Glomerular endothelial cell (primary cell): ENCODE data around the gene AKAP9. TPM values are rescaled to one million over a fixed set of nuclear protein-coding genes. Genes with fewer than 3 reads are reported as not detected.
"Not testable (repeated sequence)": the region's sequence is repeated elsewhere in the genome, so short reads cannot be mapped to it uniquely, and the experiment has no call there.

ENCODE experiments used
- DNase-seq: peaks from one replicate; pipeline ENCODE4 v3.0.0-alpha.2; 2011; ENCODE audit warnings: low read depth, low spot score; ENCODE audit errors: extremely low read depth
- total RNA-seq: library from RNA; depleted of rRNA; stranded (reverse); fragments of >200 nt; gene quantifications from 2 replicates; pipeline ENCODE4 v1.2.3, GENCODE V29; 2015

Gene AKAP9
- total RNA-seq, 1 donor from 2014 or later = 37.7 TPM

GRCh38 chr7:91999631-92000565, 59.2 kb downstream of the AKAP9 start:
- DNase-seq = no peak

- DNase-seq = no peak
Observed at GRCh38 chr7:92002720-92003119, 62.1 kb downstream of the AKAP9 start.

GRCh38 chr7:92006046-92006445, 65.4 kb downstream of the AKAP9 start:
- DNase-seq = no peak

GRCh38 chr7:92010215-92010614, 69.6 kb downstream of the AKAP9 start:
- DNase-seq = no peak

GRCh38 chr7:92013611-92014010, 72.9 kb downstream of the AKAP9 start:
- no peak for DNase-seq

- DNase-seq = no peak
Observed at GRCh38 chr7:92020636-92021035, 80.0 kb downstream of the AKAP9 start.

- no peak for DNase-seq
Observed at GRCh38 chr7:92025260-92025659, 84.6 kb downstream of the AKAP9 start.

GRCh38 chr7:92026635-92027034, 86.0 kb downstream of the AKAP9 start:
- not testable (repeated sequence) for DNase-seq

- DNase-seq = not testable (repeated sequence)
Observed at GRCh38 chr7:92027128-92027527, 86.5 kb downstream of the AKAP9 start.

- DNase-seq = no peak
Observed at GRCh38 chr7:92028226-92028625, 87.6 kb downstream of the AKAP9 start.

- DNase-seq = no peak
Observed at GRCh38 chr7:92028686-92029085, 88.0 kb downstream of the AKAP9 start.

- no peak for DNase-seq
Observed at GRCh38 chr7:92034116-92034515, 93.5 kb downstream of the AKAP9 start.

GRCh38 chr7:92035576-92035975, 94.9 kb downstream of the AKAP9 start:
- DNase-seq = no peak

GRCh38 chr7:92039900-92040299, 99.2 kb downstream of the AKAP9 start:
- DNase-seq = no peak

- no peak for DNase-seq
Observed at GRCh38 chr7:92042056-92042737, 101.5 kb downstream of the AKAP9 start.

- DNase-seq = no peak
Observed at GRCh38 chr7:92043098-92043497, 102.4 kb downstream of the AKAP9 start.

GRCh38 chr7:92043637-92044036, 103.0 kb downstream of the AKAP9 start:
- no peak for DNase-seq

- DNase-seq = no peak
Observed at GRCh38 chr7:92044148-92044547, 103.5 kb downstream of the AKAP9 start.

GRCh38 chr7:92044940-92045339, 104.3 kb downstream of the AKAP9 start:
- no peak for DNase-seq

- no peak for DNase-seq
Observed at GRCh38 chr7:92051655-92052054, 111.0 kb downstream of the AKAP9 start.

GRCh38 chr7:92052159-92052558, 111.5 kb downstream of the AKAP9 start:
- no peak for DNase-seq

- DNase-seq = no peak
Observed at GRCh38 chr7:92052684-92053083, 112.0 kb downstream of the AKAP9 start.
